Erythroblast (primary cell): ENCODE measurements around the gene TRAM1L1.

Source experiments
- GATA1 ChIP-seq: IDR thresholded peaks from 2 replicates; pipeline ENCODE4 v1.6.1; 2011; ENCODE audit warnings: low read depth, mild to moderate bottlenecking, control low read depth, low read length, moderate library complexity
- POLR2A ChIP-seq: IDR thresholded peaks from 2 replicates; pipeline ENCODE4 v1.6.1; 2011; ENCODE audit warnings: mild to moderate bottlenecking, low read length

GRCh38 chr4:117096462-117096861 is 11.1 kb upstream of the TRAM1L1 start:
- TF ChIP-seq POLR2A, result no peak
- no peak for TF ChIP-seq GATA1
